Osteoblast (primary cell): ENCODE data around the gene EPAS1. TPM values are rescaled to one million over a fixed set of nuclear protein-coding genes. Genes with fewer than 3 reads are reported as not detected.

ENCODE experiments used
- DNase-seq: peaks from one replicate; pipeline ENCODE4 v3.0.0; 2011; ENCODE audit warnings: low spot score, mixed read lengths; ENCODE audit not compliant: insufficient read length; ENCODE audit errors: missing footprints
- H2AFZ ChIP-seq: 2 replicates; pipeline ENCODE4 v1.6.0; 2011; ENCODE audit warnings: mild to moderate bottlenecking, low read length
- H3K27ac ChIP-seq: 2 replicates; pipeline ENCODE4 v1.5.1; 2011; ENCODE audit warnings: mild to moderate bottlenecking, low read depth, low read length, moderate library complexity
- H3K27me3 ChIP-seq: 2 replicates; pipeline ENCODE4 v1.6.0; 2012; ENCODE audit warnings: mild to moderate bottlenecking, control low read depth, inconsistent platforms, low read length, moderate library complexity; ENCODE audit not compliant: insufficient read depth
- H3K36me3 ChIP-seq: 2 replicates; pipeline ENCODE4 v1.5.1; 2011; ENCODE audit warnings: mild to moderate bottlenecking, low read length, control low read depth, moderate library complexity; ENCODE audit not compliant: insufficient read depth
- H3K4me1 ChIP-seq: 2 replicates; pipeline ENCODE4 v1.5.1; 2011; ENCODE audit warnings: mild to moderate bottlenecking, low read length, control low read depth, moderate library complexity; ENCODE audit not compliant: insufficient read depth
- H3K4me2 ChIP-seq: 2 replicates; pipeline ENCODE4 v1.6.0; 2011; ENCODE audit warnings: mild to moderate bottlenecking, low read length; ENCODE audit not compliant: insufficient read depth
- H3K4me3 ChIP-seq: fragments of 200-600 bp; sonication (generic); 3 replicates; pipeline ENCODE4 v1.5.1; 2012; ENCODE audit warnings: mild to moderate bottlenecking, low read length, inconsistent platforms; ENCODE audit not compliant: insufficient read depth
- H3K79me2 ChIP-seq: 2 replicates; pipeline ENCODE4 v1.6.0; 2012; ENCODE audit warnings: mild to moderate bottlenecking, low read length, control low read depth, inconsistent platforms; ENCODE audit not compliant: insufficient read depth
- H3K9me3 ChIP-seq: 2 replicates; pipeline ENCODE4 v1.5.1; 2011; ENCODE audit warnings: low read depth, low read length, control low read depth
- H4K20me1 ChIP-seq: 2 replicates; pipeline ENCODE4 v1.6.0; 2012; ENCODE audit warnings: mild to moderate bottlenecking, low read length, control low read depth; ENCODE audit not compliant: insufficient read depth
- CTCF ChIP-seq: IDR thresholded peaks from 2 replicates; pipeline ENCODE4 v1.5.1; 2011; ENCODE audit warnings: mild to moderate bottlenecking, low read depth, low read length, moderate library complexity; ENCODE audit errors: extremely low read depth
- total RNA-seq: library from RNA; depleted of rRNA; stranded (reverse); fragments of >200 nt; gene quantifications from 2 replicates; pipeline ENCODE4 v1.2.3, GENCODE V29; 2012

Gene EPAS1
- total RNA-seq, 1 donor, result 260 TPM

- peak overlapping the region; percentile 19 for H3K27ac ChIP-seq
- H3K4me1 ChIP-seq, result peaks cover 43% of the 10 kb centered on the region
- H3K36me3 ChIP-seq, result no peaks in the 10 kb centered on the region
- no peak overlapping the region for H2AFZ ChIP-seq
- H3K79me2 ChIP-seq, result peaks cover 93% of the 10 kb centered on the region
- TF ChIP-seq CTCF, result no peak
- peaks cover 29% of the 10 kb centered on the region for H4K20me1 ChIP-seq
- H3K9me3 ChIP-seq, result no peaks in the 10 kb centered on the region
- H3K27me3 ChIP-seq, result no peaks in the 10 kb centered on the region
- DNase-seq, result no peak
- H3K4me3 ChIP-seq, result no peak overlapping the region
- no peak overlapping the region for H3K4me2 ChIP-seq
Observed at GRCh38 chr2:46309052-46309953, 12.1 kb downstream of the EPAS1 start.

- no peak for TF ChIP-seq CTCF
- Histone ChIP-seq H3K9me3 (no peaks in the 10 kb centered on the region), H3K4me1 (peaks cover 54% of the 10 kb centered on the region), H3K27me3 (no peaks in the 10 kb centered on the region), H3K27ac (peak overlapping the region; percentile 19), H4K20me1 (peaks cover 23% of the 10 kb centered on the region), H2AFZ (no peak overlapping the region), H3K4me3 (no peak overlapping the region), H3K36me3 (no peaks in the 10 kb centered on the region), H3K4me2 (no peak overlapping the region), H3K79me2 (peaks cover 87% of the 10 kb centered on the region)
- DNase-seq, result no peak
Observed at GRCh38 chr2:46310446-46310845, 13.2 kb downstream of the EPAS1 start.

- no peaks in the 10 kb centered on the region for H3K36me3 ChIP-seq
- H3K27me3 ChIP-seq, result no peaks in the 10 kb centered on the region
- no peaks in the 10 kb centered on the region for H3K9me3 ChIP-seq
- DNase-seq, result no peak
- peaks cover 62% of the 10 kb centered on the region for H3K4me1 ChIP-seq
- peaks cover 77% of the 10 kb centered on the region for H3K79me2 ChIP-seq
- no peak for TF ChIP-seq CTCF
- no peak overlapping the region for H2AFZ ChIP-seq
- peak overlapping the region; percentile 80 for H3K27ac ChIP-seq
- H4K20me1 ChIP-seq, result peaks cover 17% of the 10 kb centered on the region
- peak overlapping the region; percentile 1 for H3K4me3 ChIP-seq
- H3K4me2 ChIP-seq, result peak overlapping the region; percentile 29
Observed at GRCh38 chr2:46311651-46312223, 14.5 kb downstream of the EPAS1 start.

- H3K4me1 ChIP-seq, result peaks cover 63% of the 10 kb centered on the region
- no peak for DNase-seq
- no peaks in the 10 kb centered on the region for H3K36me3 ChIP-seq
- H3K4me2 ChIP-seq, result no peak overlapping the region
- H3K9me3 ChIP-seq, result no peaks in the 10 kb centered on the region
- no peaks in the 10 kb centered on the region for H3K27me3 ChIP-seq
- no peak for TF ChIP-seq CTCF
- peaks cover 76% of the 10 kb centered on the region for H3K79me2 ChIP-seq
- peak overlapping the region; percentile 10 for H3K27ac ChIP-seq
- no peak overlapping the region for H2AFZ ChIP-seq
- H4K20me1 ChIP-seq, result peaks cover 7% of the 10 kb centered on the region
- H3K4me3 ChIP-seq, result no peak overlapping the region
Observed at GRCh38 chr2:46313063-46313462, 15.9 kb downstream of the EPAS1 start.
